ENCODE measurements around the gene COA3. TPM values are rescaled to one million over a fixed set of nuclear protein-coding genes. Genes with fewer than 3 reads are reported as not detected.

COA3 gene
- total RNA-seq, 1 donor from 2014 or later: 51.2 TPM

DNA sequence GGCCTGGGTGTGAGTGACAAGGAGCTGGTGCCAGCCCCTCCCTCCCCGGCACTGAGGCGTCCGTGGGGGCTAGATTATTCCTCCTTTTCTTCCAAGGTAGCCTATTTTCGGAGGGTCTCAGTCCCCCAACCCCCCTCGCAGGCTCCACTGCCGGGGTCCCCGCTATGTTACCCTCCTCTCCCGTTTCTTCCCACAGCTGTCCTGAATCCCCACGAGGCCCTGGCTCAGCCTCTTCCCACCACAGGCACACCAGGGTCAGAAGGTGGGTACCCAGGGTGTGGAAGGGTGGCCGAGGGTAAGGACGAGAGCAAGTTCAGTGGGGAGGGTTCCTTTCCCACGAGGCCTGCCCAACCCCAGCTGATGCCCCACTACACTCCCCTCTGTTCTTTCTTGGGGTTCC is 36.9 kb downstream of the COA3 start:
- Mint-ChIP-seq H3K4me3 (ENCODE audit: unreplicated experiment) (peak overlapping the region; percentile 47), H3K4me1 (ENCODE audit: unreplicated experiment) (peaks cover 7% of the 10 kb centered on the region), H3K36me3 (ENCODE audit: unreplicated experiment) (no peaks in the 10 kb centered on the region), H3K27ac (ENCODE audit: unreplicated experiment) (no peak overlapping the region), H3K27me3 (ENCODE audit: unreplicated experiment) (peaks cover 28% of the 10 kb centered on the region), H3K9me3 (ENCODE audit: unreplicated experiment) (no peaks in the 10 kb centered on the region)
- TF ChIP-seq, protein P1, sequence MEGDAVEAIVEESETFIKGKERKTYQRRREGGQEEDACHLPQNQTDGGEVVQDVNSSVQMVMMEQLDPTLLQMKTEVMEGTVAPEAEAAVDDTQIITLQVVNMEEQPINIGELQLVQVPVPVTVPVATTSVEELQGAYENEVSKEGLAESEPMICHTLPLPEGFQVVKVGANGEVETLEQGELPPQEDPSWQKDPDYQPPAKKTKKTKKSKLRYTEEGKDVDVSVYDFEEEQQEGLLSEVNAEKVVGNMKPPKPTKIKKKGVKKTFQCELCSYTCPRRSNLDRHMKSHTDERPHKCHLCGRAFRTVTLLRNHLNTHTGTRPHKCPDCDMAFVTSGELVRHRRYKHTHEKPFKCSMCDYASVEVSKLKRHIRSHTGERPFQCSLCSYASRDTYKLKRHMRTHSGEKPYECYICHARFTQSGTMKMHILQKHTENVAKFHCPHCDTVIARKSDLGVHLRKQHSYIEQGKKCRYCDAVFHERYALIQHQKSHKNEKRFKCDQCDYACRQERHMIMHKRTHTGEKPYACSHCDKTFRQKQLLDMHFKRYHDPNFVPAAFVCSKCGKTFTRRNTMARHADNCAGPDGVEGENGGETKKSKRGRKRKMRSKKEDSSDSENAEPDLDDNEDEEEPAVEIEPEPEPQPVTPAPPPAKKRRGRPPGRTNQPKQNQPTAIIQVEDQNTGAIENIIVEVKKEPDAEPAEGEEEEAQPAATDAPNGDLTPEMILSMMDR (IDR thresholded peaks at IDR 0.05): no peak
- DNase-seq (ENCODE audit: extremely low spot score, unreplicated experiment): no peak

DNA sequence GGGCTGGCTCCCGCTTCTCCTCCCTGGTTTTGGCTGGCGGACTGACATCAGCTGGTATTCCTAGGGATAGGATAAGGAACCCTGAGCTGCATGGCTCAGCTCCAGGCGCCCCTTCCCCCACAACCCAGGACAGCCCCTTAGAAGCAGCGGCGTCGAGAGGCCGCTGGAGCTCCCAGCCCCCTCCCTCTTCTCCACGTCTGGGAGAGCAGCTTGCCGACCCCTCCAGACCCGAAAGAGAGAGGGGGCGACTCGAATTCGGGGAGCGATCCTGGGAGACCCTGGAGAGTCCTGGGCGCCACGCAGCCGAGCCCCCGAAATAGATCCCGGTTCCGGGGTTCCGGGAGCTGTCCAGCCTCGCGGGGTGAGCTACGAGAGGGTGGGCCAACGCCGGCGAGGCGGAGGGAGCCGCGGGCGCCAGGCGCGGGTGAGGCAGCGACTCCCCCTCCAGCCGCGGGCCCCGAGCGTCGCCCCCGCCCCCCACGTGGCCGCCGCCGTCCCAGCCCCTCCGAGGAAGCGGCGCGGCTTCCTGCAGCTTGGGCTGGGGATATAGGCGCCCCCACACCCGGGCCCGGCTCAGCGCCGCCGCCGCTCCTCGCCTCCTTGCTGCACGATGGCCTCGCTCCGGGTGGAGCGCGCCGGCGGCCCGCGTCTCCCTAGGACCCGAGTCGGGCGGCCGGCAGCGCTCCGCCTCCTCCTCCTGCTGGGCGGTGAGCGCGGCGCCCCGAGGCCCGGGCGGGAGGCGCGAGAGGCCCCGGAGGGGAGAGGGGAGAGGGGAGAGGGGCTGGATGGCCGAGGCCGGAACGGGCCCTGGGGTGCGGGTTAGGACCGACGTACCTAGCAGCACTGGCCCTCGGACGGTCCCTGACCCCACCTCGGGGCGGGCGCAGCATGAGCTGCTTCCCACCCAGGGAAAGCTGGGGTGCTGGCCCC is 37.6 kb downstream of the COA3 start, which contains the start of gene RAMP2:
Gene RAMP2, plus strand, starts transcription at position 576 of the 930 bp plus-strand sequence. Its CDS starts 35 bp downstream, at position 611.
- peaks cover 32% of the 10 kb centered on the region for H3K27me3 Mint-ChIP-seq (ENCODE audit: unreplicated experiment)
- peak; percentile 86 for DNase-seq (ENCODE audit: extremely low spot score, unreplicated experiment)
- H3K4me1 Mint-ChIP-seq (ENCODE audit: unreplicated experiment): peaks cover 7% of the 10 kb centered on the region
- no peaks in the 10 kb centered on the region for H3K36me3 Mint-ChIP-seq (ENCODE audit: unreplicated experiment)
- H3K9me3 Mint-ChIP-seq (ENCODE audit: unreplicated experiment): no peaks in the 10 kb centered on the region
- TF ChIP-seq, protein P1 (IDR thresholded peaks at IDR 0.05): no peak
- peak within 1 kb of the TSS; percentile 63 for H3K4me3 Mint-ChIP-seq (ENCODE audit: unreplicated experiment)
- no peak within 1 kb of the TSS for H3K27ac Mint-ChIP-seq (ENCODE audit: unreplicated experiment)

DNA sequence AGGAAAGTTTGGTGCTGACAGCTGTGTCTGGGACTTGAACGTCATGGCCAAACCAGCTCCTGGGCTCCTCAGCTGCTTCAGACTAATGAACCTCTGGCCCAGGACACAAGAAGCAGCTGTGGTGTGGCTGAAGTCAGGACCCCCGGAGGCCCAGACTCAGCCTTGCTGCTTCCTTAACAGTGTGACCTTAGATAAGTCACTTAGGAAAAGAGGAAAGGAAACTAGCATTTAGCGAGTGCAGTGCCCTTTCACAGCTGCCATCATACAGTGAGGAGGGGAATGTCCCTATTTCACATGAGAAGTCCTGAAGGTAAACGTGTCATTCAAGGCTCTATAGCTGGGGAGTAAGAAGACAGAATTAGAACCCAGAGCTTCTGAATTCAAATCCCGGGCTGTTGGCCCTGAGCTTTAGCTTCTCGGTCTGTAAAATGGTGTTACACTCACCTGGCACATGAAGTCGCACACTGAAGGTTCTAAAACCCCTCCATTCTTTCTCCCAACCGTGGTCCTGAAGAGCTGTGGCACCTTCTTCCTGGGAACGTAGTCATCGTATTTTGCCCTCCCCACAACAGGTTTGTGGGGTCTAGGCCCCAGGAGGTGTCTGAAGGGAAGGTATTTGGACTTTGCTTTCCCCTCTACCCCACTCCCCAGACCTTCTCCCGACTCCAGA is 38.4 kb downstream of the COA3 start:
- no peak overlapping the region for H3K27ac Mint-ChIP-seq (ENCODE audit: unreplicated experiment)
- peaks cover 38% of the 10 kb centered on the region for H3K27me3 Mint-ChIP-seq (ENCODE audit: unreplicated experiment)
- TF ChIP-seq, protein P1 (IDR thresholded peaks at IDR 0.05): no peak
- H3K9me3 Mint-ChIP-seq (ENCODE audit: unreplicated experiment): no peaks in the 10 kb centered on the region
- DNase-seq (ENCODE audit: extremely low spot score, unreplicated experiment): no peak
- H3K4me1 Mint-ChIP-seq (ENCODE audit: unreplicated experiment): peaks cover 7% of the 10 kb centered on the region
- no peaks in the 10 kb centered on the region for H3K36me3 Mint-ChIP-seq (ENCODE audit: unreplicated experiment)
- peak overlapping the region; percentile 30 for H3K4me3 Mint-ChIP-seq (ENCODE audit: unreplicated experiment)

DNA sequence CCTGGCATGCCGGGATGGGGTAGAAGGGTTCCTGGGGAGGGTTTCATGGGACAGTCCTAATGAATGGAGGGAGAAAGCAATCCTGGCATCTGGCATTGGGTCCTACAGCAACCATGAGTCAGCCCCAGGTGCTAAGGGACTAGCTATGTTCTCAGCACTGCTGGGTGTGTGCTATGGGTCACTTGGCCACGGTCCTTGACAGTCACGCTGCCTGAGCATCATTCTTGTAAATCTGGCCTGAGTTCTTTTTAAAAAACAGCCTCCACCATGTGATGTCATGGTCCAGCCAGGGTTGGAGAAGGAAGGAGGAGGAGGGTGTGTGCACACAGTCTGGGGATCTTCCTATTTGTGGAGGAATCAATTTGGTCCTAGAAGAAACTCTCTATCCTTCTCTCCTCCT is 43.7 kb downstream of the COA3 start:
- TF ChIP-seq, protein P1 (IDR thresholded peaks at IDR 0.05): no peak
- H3K4me1 Mint-ChIP-seq (ENCODE audit: unreplicated experiment): no peaks in the 10 kb centered on the region
- H3K27me3 Mint-ChIP-seq (ENCODE audit: unreplicated experiment): peaks cover 55% of the 10 kb centered on the region
- H3K27ac Mint-ChIP-seq (ENCODE audit: unreplicated experiment): no peak overlapping the region
- no peak for DNase-seq (ENCODE audit: extremely low spot score, unreplicated experiment)
- no peak overlapping the region for H3K4me3 Mint-ChIP-seq (ENCODE audit: unreplicated experiment)
- no peaks in the 10 kb centered on the region for H3K36me3 Mint-ChIP-seq (ENCODE audit: unreplicated experiment)
- no peaks in the 10 kb centered on the region for H3K9me3 Mint-ChIP-seq (ENCODE audit: unreplicated experiment)

DNA sequence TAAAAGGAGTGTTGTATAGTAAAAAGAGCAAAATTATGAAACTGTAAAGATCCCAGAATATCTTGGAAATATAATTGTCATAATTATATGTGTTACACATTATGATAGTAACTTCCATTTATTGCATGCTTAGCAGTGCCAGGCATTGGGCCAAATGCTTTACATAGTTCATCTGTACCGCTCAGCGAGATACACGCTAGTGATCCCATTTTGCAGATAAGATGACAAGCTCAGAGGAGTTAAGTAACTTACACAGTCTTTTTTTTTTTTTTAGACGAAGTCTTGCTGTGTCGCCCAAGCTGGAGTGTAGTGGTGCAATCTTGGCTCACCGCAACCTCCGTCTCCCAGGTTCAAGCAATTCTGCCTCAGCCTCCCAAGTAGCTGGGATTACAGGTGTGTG is 46.9 kb downstream of the COA3 start:
- Mint-ChIP-seq H3K27me3 (ENCODE audit: unreplicated experiment) (peaks cover 47% of the 10 kb centered on the region), H3K9me3 (ENCODE audit: unreplicated experiment) (no peaks in the 10 kb centered on the region), H3K4me3 (ENCODE audit: unreplicated experiment) (no peak overlapping the region), H3K36me3 (ENCODE audit: unreplicated experiment) (no peaks in the 10 kb centered on the region), H3K27ac (ENCODE audit: unreplicated experiment) (no peak overlapping the region), H3K4me1 (ENCODE audit: unreplicated experiment) (no peaks in the 10 kb centered on the region)
- TF ChIP-seq, protein P1 (IDR thresholded peaks at IDR 0.05): no peak
- DNase-seq (ENCODE audit: extremely low spot score, unreplicated experiment): no peak

Measured in osteocyte (in vitro differentiated cells).